Gastroesophageal sphincter (tissue), 4 donors: ENCODE measurements around the gene EVC2. TPM values are rescaled to one million over a fixed set of nuclear protein-coding genes. Genes with fewer than 3 reads are reported as not detected.

Experiments
- ATAC-seq: fragments of 150-250 bp; one replicate; pipeline ENCODE4 v1.9.1; 2016; ENCODE audit warnings: mild to moderate bottlenecking, moderate library complexity
- H3K27ac ChIP-seq, 4 donors: fragments of 200-600 bp; sonication (generic) in 3 of 4; 1 replicate in 3 of 4; 2 replicates in 1 of 4; pipeline ENCODE4 v1.5.1; 2016 to 2019
- H3K27me3 ChIP-seq: fragments of 200-600 bp; sonication (generic); one replicate; pipeline ENCODE4 v1.5.1; 2019
- H3K36me3 ChIP-seq, 2 donors: fragments of 200-600 bp; sonication (generic); one replicate each; pipeline ENCODE4 v1.5.1; 2019; ENCODE audit warnings: control low read depth in 1 of 2
- H3K4me1 ChIP-seq, 3 donors: fragments of 200-600 bp; sonication (generic); 1 replicate in 2 of 3; 2 replicates in 1 of 3; pipeline ENCODE4 v1.5.1; 2016 to 2019; ENCODE audit warnings: control low read depth in 2 of 3
- H3K4me3 ChIP-seq, 2 donors: fragments of 200-600 bp; sonication (generic); one replicate each; pipeline ENCODE4 v1.5.1; 2019; ENCODE audit warnings: mild to moderate bottlenecking in 1 of 2, moderate library complexity in 1 of 2
- H3K9me3 ChIP-seq, 3 donors: fragments of 200-600 bp; sonication (generic); one replicate each; pipeline ENCODE4 v1.5.1; 2017 to 2019; ENCODE audit warnings: control low read depth in 2 of 3
- CTCF ChIP-seq, 4 experiments: fragments of 200-600 bp in 2 of 4; fragments of 450-650 bp in 2 of 4; sonication (generic) in 1 of 4; IDR thresholded peaks; one replicate each; pipeline ENCODE4 v1.5.1; 2017 to 2019; ENCODE audit warnings: antibody characterized with exemption in 4 of 4, mild to moderate bottlenecking in 2 of 4, moderate library complexity in 2 of 4
- EP300 ChIP-seq: sonication (generic); formaldehyde crosslinking; IDR thresholded peaks from one replicate; pipeline ENCODE4 v1.6.1; 2017; ENCODE audit warnings: antibody characterized with exemption, mild to moderate bottlenecking
- POLR2A ChIP-seq, 2 donors: fragments of 450-650 bp; IDR thresholded peaks; one replicate each; pipeline ENCODE4 v1.6.1; 2017; ENCODE audit warnings: antibody characterized with exemption in 2 of 2, mild to moderate bottlenecking in 2 of 2, moderate library complexity in 1 of 2
- POLR2AphosphoS5 ChIP-seq: sonication (generic); formaldehyde crosslinking; IDR thresholded peaks from one replicate; pipeline ENCODE4 v1.6.1; 2017; ENCODE audit warnings: antibody characterized with exemption
- WGBS, 2 donors: methylation state at CpG; one replicate each; pipeline ENCODE4 v1.1.5; 2018; ENCODE audit warnings: low coverage in 1 of 2; 5-methylcytosine and 5-hydroxymethylcytosine counted together
- total RNA-seq, 4 donors: library from RNA; depleted of rRNA; stranded (reverse); fragments of >200 nt; gene quantifications; one replicate each; pipeline ENCODE4 v1.1.0, GENCODE V29; 2016

Gene EVC2
- total RNA-seq, 4 donors from 2014 or later: 9.3 to 16.3 (median 12.4) TPM

- peaks cover 0 to 7% (median 0%) of the 10 kb centered on the region in 3 donors for H3K9me3 ChIP-seq
- ATAC-seq: no peak
- H3K4me3 ChIP-seq: no peak overlapping the region
- H3K36me3 ChIP-seq: peaks cover 0 to 96% of the 10 kb centered on the region in 2 donors
- H3K27ac ChIP-seq: no peak overlapping the region
- no peak for TF ChIP-seq EP300
- TF ChIP-seq CTCF (IDR thresholded peaks at IDR 0.05): no peak
- H3K27me3 ChIP-seq: no peaks in the 10 kb centered on the region
- 67 to 83% methylated on average over 1 to 4 of the region's 8 CpGs for WGBS, 2 donors
- H3K4me1 ChIP-seq: no peaks in the 10 kb centered on the region
Measured at GRCh38 chr4:5689065-5689464, 19.3 kb downstream of the EVC2 start.

DNA sequence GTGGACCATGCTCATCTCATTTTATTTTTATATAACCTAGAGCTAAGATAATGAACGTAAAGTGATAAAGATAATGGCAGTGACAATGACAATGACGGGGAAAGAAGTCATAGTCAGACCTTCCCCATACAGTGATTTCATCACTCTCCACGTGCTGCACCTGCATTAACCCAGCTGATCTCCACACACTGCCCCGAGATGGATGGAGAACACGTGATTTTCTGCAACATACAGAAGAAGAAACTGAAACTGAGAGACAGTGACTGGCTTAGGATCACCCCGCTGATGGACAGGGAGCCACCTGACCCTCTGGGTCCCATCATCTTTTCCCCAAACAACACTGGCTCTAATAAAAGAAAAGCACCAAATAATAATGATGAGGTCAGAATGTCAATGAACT, 22.0 kb downstream of the EVC2 start:
- Histone ChIP-seq H3K36me3 (peaks cover 0 to 99% of the 10 kb centered on the region in 2 donors), H3K27ac (no peak overlapping the region), H3K9me3 (peaks cover 0 to 7% (median 0%) of the 10 kb centered on the region in 3 donors), H3K27me3 (no peaks in the 10 kb centered on the region), H3K4me3 (no peak overlapping the region), H3K4me1 (no peaks in the 10 kb centered on the region)
- TF ChIP-seq EP300 (no peak), POLR2AphosphoS5 (no peak), CTCF (IDR thresholded peaks at IDR 0.05) (no peak)
- ATAC-seq: no peak
- WGBS, 2 donors: 88 to 98% methylated on average over 4 to 6 of the region's 6 CpGs

DNA sequence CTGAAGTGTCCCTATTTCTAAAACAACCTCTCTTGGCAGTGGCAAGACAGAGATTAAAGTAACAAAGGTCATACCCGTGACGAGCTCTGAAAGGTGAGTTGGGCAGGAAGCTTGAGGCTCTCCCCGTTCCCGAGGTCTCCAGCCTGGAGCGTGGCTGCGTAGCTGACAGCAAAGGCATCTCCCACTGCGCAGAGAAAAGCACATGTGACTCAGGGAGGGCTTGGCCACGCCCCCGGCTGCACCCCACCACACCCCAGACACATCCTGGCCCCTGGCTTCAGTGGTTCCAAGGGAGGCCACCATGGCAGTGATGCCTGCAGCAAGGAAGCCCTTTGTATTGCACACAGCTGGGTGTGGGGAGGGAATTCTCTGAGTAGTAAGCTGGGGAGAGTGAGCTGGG, 23.1 kb downstream of the EVC2 start:
- Histone ChIP-seq H3K4me3 (no peak overlapping the region), H3K9me3 (peaks cover 0 to 7% (median 0%) of the 10 kb centered on the region in 3 donors), H3K27me3 (no peaks in the 10 kb centered on the region), H3K36me3 (peaks cover 0 to 99% of the 10 kb centered on the region in 2 donors), H3K27ac (no peak overlapping the region), H3K4me1 (no peaks in the 10 kb centered on the region)
- no peak for ATAC-seq
- TF ChIP-seq POLR2A (IDR thresholded peaks at IDR 0.05) (no peak), POLR2AphosphoS5 (no peak), EP300 (no peak), CTCF (IDR thresholded peaks at IDR 0.05) (no peak)
- 90% methylated on average over 5 of the region's 9 CpGs; no CpG with 5 or more reads in 1 of the 2 donors for WGBS, 2 donors

DNA sequence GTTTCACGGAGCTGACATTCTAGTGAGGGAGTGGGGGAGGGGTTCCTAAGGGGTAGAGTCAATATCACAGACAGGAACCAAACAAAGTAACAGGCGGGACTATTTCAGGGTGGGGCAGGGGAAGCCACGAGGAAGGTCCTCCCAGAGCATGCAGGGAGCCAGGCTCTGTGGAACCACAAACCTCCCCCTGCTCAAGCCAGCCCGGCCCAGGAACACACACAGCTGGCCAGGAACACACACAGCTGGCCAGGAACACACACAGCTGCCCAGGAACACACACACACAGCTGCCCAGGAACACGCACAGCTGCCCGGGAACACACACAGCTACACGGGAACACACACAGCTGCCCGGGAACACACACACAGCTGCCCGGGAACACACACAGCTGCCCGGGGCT, 24.8 kb downstream of the EVC2 start:
- Histone ChIP-seq H3K27ac (no peak overlapping the region), H3K9me3 (peaks cover 0 to 7% (median 0%) of the 10 kb centered on the region in 3 donors), H3K36me3 (peaks cover 0 to 97% of the 10 kb centered on the region in 2 donors), H3K27me3 (no peaks in the 10 kb centered on the region), H3K4me3 (no peak overlapping the region), H3K4me1 (no peaks in the 10 kb centered on the region)
- ATAC-seq: peak; percentile 44
- WGBS, 2 donors: 17 to 80% methylated on average over 1 to 5 of the region's 10 CpGs
- TF ChIP-seq EP300: no peak
- TF ChIP-seq CTCF (IDR thresholded peaks at IDR 0.05): no peak
- TF ChIP-seq POLR2A (IDR thresholded peaks at IDR 0.05): no peak
- TF ChIP-seq POLR2AphosphoS5: no peak

DNA sequence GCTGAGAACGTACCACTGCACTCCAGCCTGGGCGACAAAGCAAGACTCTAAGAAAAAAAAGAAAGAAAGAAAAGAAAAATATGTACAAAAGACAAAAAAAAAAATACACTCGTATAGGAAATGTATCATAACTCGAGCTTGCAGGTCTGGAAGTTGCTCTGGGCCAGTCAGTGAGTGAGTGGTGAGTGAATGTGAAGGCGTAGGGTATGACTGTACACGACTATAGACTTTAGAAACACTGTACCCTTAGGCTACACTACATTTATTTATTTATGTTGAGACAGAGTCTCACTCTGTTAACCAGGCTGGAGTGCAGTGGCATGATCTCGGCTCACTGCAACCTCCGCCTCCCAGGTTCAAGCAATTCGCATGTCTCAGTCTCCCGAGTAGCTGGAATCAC, 29.4 kb downstream of the EVC2 start:
- ATAC-seq: no peak
- no peak for TF ChIP-seq CTCF (IDR thresholded peaks at IDR 0.05)
- TF ChIP-seq POLR2A (IDR thresholded peaks at IDR 0.05): no peak
- no peak for TF ChIP-seq EP300
- no peak for TF ChIP-seq POLR2AphosphoS5
- Histone ChIP-seq H3K9me3 (no peaks in the 10 kb centered on the region), H3K4me1 (no peaks in the 10 kb centered on the region), H3K36me3 (peaks cover 0 to 99% of the 10 kb centered on the region in 2 donors), H3K27me3 (no peaks in the 10 kb centered on the region), H3K4me3 (no peak overlapping the region), H3K27ac (no peak overlapping the region)
- WGBS, 2 donors: 90 to 91% methylated on average over 8 to 10 of the region's 10 CpGs
